Smooth muscle cell (in vitro differentiated cells): ENCODE results near the gene REEP5. TPM values are rescaled to one million over a fixed set of nuclear protein-coding genes. Genes with fewer than 3 reads are reported as not detected.
"Not testable (repeated sequence)": the region's sequence is repeated elsewhere in the genome, so short reads cannot be mapped to it uniquely, and the experiment has no call there.

Experiments
- DNase-seq: peaks from one replicate; lab custom pipeline; 2025; ENCODE audit not compliant: unreplicated experiment; lab: John Stamatoyannopoulos, UW
- H2AFZ ChIP-seq: fragments of 200-600 bp; sonication (generic); 2 replicates; pipeline ENCODE4 v1.6.0; 2016; ENCODE audit warnings: antibody characterized with exemption, low read depth, mild to moderate bottlenecking
- H3F3A ChIP-seq: fragments of 200-600 bp; sonication (generic); 2 replicates; pipeline ENCODE4 v1.6.0; 2017; ENCODE audit warnings: antibody characterized with exemption, low read depth
- H3K27ac ChIP-seq: fragments of 200-600 bp; sonication (generic); 2 replicates; pipeline ENCODE4 v1.5.1; 2016; ENCODE audit warnings: low read depth, mild to moderate bottlenecking
- H3K27me3 ChIP-seq: fragments of 200-600 bp; sonication (generic); 2 replicates; pipeline ENCODE4 v1.6.1; 2016; ENCODE audit warnings: low read depth, mild to moderate bottlenecking
- H3K36me3 ChIP-seq: fragments of 200-600 bp; sonication (generic); 2 replicates; pipeline ENCODE4 v1.5.1; 2016; ENCODE audit warnings: low read depth
- H3K4me1 ChIP-seq: fragments of 200-600 bp; sonication (generic); 2 replicates; pipeline ENCODE4 v1.5.1; 2016; ENCODE audit warnings: low read depth
- H3K4me2 ChIP-seq: fragments of 200-600 bp; sonication (generic); 2 replicates; pipeline ENCODE4 v1.6.0; 2016; ENCODE audit warnings: mild to moderate bottlenecking
- H3K4me3 ChIP-seq: fragments of 200-600 bp; sonication (generic); 2 replicates; pipeline ENCODE4 v1.5.1; 2016; ENCODE audit warnings: mild to moderate bottlenecking
- H3K79me2 ChIP-seq: fragments of 200-600 bp; sonication (generic); 2 replicates; pipeline ENCODE4 v1.6.0; 2016; ENCODE audit warnings: low read depth, mild to moderate bottlenecking
- H3K9ac ChIP-seq: fragments of 200-600 bp; sonication (generic); 2 replicates; pipeline ENCODE4 v1.6.0; 2016; ENCODE audit warnings: low read depth
- H3K9me3 ChIP-seq: fragments of 200-600 bp; sonication (generic); replicated peaks from 2 replicates; pipeline ENCODE4 v1.5.1; 2016; ENCODE audit warnings: low read depth
- H4K20me1 ChIP-seq: fragments of 200-600 bp; sonication (generic); 2 replicates; pipeline ENCODE4 v1.6.0; 2016; ENCODE audit warnings: low read depth
- WGBS: methylation state at CpG from one replicate; pipeline ENCODE4 v1.1.7; 2016; ENCODE audit warnings: low lambda C conversion rate; 5-methylcytosine and 5-hydroxymethylcytosine counted together
- polyA plus RNA-seq: library from polyadenylated mRNA; unstranded; fragments of >200 nt; fragmentation: Nextera tagmentation; extraction: Ambion mirVana; gene quantifications from 2 replicates; pipeline ENCODE4 v1.2.1, GENCODE V29; 2016
- total RNA-seq: library from RNA; depleted of rRNA; stranded (reverse); fragments of >200 nt; gene quantifications from 2 replicates; pipeline ENCODE4 v1.2.3, GENCODE V29; 2014
- TF ChIP-seq, protein P1 (sequence below): fragments of 200-600 bp; sonication (generic); IDR thresholded peaks from 2 replicates; pipeline ENCODE4 v1.5.1; 2017; ENCODE audit warnings: borderline replicate concordance, mild to moderate bottlenecking, antibody characterized with exemption; ENCODE audit not compliant: insufficient read depth, poor library complexity, severe bottlenecking

Gene REEP5
- total and polyA plus RNA-seq, 2 experiments from 2014 or later, result 59.0 to 178 TPM

GRCh38 chr5:112895682-112896081, 26.3 kb downstream of the REEP5 start:
- no peaks in the 10 kb centered on the region for H3K9me3 ChIP-seq
- peaks cover 70% of the 10 kb centered on the region for H4K20me1 ChIP-seq
- no peaks in the 10 kb centered on the region for H3F3A ChIP-seq
- H3K4me2 ChIP-seq, result no peak overlapping the region
- TF ChIP-seq, protein P1, sequence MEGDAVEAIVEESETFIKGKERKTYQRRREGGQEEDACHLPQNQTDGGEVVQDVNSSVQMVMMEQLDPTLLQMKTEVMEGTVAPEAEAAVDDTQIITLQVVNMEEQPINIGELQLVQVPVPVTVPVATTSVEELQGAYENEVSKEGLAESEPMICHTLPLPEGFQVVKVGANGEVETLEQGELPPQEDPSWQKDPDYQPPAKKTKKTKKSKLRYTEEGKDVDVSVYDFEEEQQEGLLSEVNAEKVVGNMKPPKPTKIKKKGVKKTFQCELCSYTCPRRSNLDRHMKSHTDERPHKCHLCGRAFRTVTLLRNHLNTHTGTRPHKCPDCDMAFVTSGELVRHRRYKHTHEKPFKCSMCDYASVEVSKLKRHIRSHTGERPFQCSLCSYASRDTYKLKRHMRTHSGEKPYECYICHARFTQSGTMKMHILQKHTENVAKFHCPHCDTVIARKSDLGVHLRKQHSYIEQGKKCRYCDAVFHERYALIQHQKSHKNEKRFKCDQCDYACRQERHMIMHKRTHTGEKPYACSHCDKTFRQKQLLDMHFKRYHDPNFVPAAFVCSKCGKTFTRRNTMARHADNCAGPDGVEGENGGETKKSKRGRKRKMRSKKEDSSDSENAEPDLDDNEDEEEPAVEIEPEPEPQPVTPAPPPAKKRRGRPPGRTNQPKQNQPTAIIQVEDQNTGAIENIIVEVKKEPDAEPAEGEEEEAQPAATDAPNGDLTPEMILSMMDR, result no peak
- no peak overlapping the region for H3K4me3 ChIP-seq
- no peak overlapping the region for H2AFZ ChIP-seq
- no peaks in the 10 kb centered on the region for H3K4me1 ChIP-seq
- WGBS, result 96% methylated on average over 3 of the region's 3 CpGs
- H3K79me2 ChIP-seq, result peaks cover 15% of the 10 kb centered on the region
- H3K9ac ChIP-seq, result no peak overlapping the region
- H3K27ac ChIP-seq, result no peak overlapping the region
- H3K27me3 ChIP-seq, result no peaks in the 10 kb centered on the region
- H3K36me3 ChIP-seq, result peaks cover 26% of the 10 kb centered on the region
- DNase-seq, result no peak

- H3K4me3 ChIP-seq, result no peak overlapping the region
- H3K4me1 ChIP-seq, result no peaks in the 10 kb centered on the region
- peaks cover 73% of the 10 kb centered on the region for H4K20me1 ChIP-seq
- H3K4me2 ChIP-seq, result no peak overlapping the region
- H3K9me3 ChIP-seq, result no peaks in the 10 kb centered on the region
- H3F3A ChIP-seq, result no peaks in the 10 kb centered on the region
- no peak overlapping the region for H3K27ac ChIP-seq
- 97% methylated on average over 13 of the region's 13 CpGs for WGBS
- no peak for DNase-seq
- no peaks in the 10 kb centered on the region for H3K27me3 ChIP-seq
- peaks cover 14% of the 10 kb centered on the region for H3K36me3 ChIP-seq
- TF ChIP-seq, protein P1, result no peak
- H2AFZ ChIP-seq, result no peak overlapping the region
- H3K9ac ChIP-seq, result no peak overlapping the region
- H3K79me2 ChIP-seq, result peaks cover 34% of the 10 kb centered on the region
Observed at GRCh38 chr5:112892776-112893175, 29.3 kb downstream of the REEP5 start.

DNA sequence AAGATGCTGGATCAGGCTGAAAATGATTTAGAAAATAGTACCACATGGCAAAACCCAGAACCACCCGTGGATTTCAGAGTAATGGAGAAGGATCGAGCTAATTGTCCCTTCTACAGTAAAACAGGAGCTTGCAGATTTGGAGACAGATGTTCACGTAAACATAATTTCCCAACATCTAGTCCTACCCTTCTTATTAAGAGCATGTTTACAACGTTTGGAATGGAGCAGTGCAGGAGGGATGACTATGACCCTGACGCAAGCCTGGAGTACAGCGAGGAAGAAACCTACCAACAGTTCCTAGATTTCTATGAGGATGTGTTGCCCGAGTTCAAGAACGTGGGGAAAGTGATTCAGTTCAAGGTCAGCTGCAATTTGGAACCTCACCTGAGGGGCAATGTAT, 30.0 kb downstream of the REEP5 start:
- not testable (repeated sequence) for H2AFZ ChIP-seq, H3K4me3 ChIP-seq, H3K9ac ChIP-seq, H3F3A ChIP-seq, H3K9me3 ChIP-seq, DNase-seq, H3K4me1 ChIP-seq, H3K27me3 ChIP-seq, H3K4me2 ChIP-seq, H3K27ac ChIP-seq
- WGBS, result 97% methylated on average over 8 of the region's 8 CpGs
- H4K20me1 ChIP-seq, result peaks cover 73% of the 10 kb centered on the region
- H3K79me2 ChIP-seq, result peaks cover 34% of the 10 kb centered on the region
- peaks cover 10% of the 10 kb centered on the region for H3K36me3 ChIP-seq

DNA sequence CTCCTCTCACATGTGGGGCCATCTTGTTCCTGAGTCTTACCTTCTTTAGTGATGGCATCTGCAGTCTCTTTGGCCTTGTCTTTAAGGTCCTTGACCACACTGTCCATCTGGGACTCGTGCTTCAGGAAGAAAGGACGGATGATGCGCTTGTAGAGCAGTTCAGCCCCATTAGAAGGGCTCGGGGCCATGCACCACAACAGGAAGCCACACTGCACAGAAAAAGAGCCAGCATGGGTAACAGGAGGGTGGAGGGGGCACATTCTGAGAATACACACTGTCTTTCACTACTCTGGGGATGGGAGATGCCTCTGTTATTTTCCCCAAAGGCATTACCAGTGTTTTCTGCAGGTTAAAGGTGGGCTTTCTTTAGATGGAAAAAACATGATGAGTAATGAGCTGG, 35.1 kb downstream of the REEP5 start:
- Histone ChIP-seq H3K4me1 (no peaks in the 10 kb centered on the region), H3F3A (peaks cover 4% of the 10 kb centered on the region), H3K27me3 (no peaks in the 10 kb centered on the region), H4K20me1 (peaks cover 55% of the 10 kb centered on the region), H3K9ac (no peak overlapping the region), H3K9me3 (no peaks in the 10 kb centered on the region), H2AFZ (no peak overlapping the region), H3K79me2 (peaks cover 31% of the 10 kb centered on the region), H3K4me2 (no peak overlapping the region), H3K4me3 (no peak overlapping the region), H3K36me3 (peaks cover 12% of the 10 kb centered on the region), H3K27ac (no peak overlapping the region)
- WGBS, result 100% methylated on average over 4 of the region's 4 CpGs
- TF ChIP-seq, protein P1, result no peak
- no peak for DNase-seq
